Retina (tissue), 1 donor: ENCODE results near the gene MYL7.
"Not testable (repeated sequence)": the region's sequence is repeated elsewhere in the genome, so short reads cannot be mapped to it uniquely, and the experiment has no call there.

Experiments used
- DNase-seq: peaks from one replicate; pipeline ENCODE4 v3.0.0-alpha.2; 2016

MYL7 gene, protein sequence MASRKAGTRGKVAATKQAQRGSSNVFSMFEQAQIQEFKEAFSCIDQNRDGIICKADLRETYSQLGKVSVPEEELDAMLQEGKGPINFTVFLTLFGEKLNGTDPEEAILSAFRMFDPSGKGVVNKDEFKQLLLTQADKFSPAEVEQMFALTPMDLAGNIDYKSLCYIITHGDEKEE

DNA sequence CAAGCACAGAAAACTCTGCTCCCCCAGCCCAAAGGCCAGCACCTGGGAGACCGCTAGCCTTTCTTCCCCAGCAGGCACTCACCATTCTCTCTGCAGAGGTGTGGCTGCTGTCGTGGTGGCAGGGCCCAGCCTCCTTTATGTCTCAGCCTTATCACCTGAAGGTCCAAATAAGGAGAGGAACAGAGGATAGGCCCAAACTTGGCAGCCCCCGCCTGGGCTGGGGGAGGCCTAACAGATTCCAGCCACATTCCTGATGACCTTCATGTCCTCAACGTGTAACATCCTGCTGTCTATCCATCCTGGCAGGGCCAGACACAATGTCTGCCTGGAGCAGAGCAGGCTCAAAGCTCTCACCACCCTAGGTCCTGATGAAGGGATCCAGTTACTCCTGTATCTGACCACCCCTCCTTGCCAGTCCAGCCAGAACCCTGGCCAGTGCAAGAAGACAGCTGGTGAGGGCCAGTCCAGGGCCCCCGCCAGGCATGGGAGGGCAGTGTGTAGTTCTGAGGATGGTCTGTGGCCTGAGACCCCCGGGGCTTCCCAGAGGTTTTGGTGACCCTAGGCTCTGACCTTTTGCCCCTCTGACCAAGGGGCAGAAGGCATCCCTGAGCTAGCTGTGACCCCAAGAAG, at the start of gene MYL7:
Gene MYL7, minus strand, starts transcription at position 112 of the 630 bp plus-strand sequence. Its CDS starts 27 bp downstream, at position 85.
- DNase-seq: no peak

DNA sequence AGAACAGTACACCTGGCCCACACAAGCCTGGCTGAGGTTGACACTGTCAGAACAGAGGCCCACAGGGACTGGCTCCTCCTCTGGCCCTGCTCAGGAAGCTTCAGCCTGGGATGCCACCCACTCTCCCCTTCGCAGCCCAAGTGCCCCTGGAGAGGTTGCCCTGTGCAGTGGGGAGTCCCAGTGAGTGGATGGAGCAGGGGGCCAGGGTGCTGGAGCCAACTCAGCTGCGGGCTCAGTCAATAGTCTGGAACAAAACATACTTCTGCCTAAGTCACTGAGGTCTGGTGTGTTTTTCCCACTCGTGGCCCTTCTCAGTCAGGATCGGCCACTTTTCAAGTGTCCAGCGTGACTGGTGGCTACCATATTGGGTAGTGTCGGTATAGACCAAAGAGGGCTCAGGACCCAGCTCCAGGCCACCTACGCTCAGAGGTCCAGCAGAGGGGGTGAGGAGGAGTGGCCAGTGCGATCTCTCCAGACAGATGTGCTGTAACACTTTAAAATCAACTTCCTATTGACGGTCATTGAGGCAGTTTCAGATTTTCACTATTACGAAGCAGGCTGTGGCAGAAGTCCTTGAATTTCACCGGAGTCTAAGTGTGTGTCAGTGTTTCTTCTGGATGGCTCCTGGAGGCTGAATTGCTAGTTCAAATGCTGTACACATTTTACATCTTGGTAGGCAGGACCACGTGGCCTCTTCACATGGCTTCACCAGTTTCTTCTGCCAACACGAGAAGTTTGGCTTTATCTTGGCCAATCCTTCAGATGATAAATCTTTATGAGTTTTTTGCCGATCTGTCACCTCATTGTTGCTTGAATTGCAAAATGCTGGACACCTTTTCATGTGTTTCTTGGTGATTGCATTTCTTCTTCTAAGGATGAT, 49.1 kb upstream of the MYL7 start:
- no peak for DNase-seq

DNA sequence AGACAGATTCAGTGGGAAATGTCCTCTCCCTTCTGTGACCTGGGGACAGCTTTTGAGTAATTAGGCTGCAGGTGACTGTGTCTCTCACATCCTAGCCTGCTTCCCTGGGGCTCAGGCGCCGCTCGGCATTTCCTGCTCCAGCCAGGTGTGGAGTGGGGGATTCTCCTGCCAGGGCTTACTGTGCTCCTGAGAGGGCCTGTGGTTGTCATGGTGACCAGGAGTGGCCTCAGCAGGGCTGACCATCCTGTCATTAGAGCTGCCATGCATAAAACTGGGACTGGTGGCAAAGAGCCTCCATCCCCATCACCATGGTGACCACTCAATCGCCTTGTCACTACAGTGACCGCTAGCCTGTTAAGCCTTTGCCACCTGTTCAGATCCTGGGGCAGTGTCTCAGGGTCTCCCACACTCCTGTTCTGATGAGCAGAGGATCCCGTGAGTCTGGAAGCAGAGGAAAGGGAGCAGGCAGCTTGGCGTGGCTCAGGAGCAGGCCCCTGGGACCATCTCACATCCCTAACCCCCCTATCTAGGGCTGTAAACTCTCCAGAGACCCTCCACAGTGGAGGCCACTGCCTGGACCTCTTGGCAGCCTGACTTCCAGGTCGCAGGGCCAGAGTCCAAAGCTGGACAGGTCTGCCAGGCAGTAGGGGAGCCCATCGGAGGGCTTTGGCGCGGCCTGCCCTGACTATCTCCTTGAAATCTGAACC, 48.3 kb upstream of the MYL7 start, which contains the start of gene GCK:
Gene GCK, minus strand, starts transcription at position 154 of the 707 bp plus-strand sequence. CDS start 486 bp downstream, outside the sequence.
- peak; percentile 74 for DNase-seq

DNA sequence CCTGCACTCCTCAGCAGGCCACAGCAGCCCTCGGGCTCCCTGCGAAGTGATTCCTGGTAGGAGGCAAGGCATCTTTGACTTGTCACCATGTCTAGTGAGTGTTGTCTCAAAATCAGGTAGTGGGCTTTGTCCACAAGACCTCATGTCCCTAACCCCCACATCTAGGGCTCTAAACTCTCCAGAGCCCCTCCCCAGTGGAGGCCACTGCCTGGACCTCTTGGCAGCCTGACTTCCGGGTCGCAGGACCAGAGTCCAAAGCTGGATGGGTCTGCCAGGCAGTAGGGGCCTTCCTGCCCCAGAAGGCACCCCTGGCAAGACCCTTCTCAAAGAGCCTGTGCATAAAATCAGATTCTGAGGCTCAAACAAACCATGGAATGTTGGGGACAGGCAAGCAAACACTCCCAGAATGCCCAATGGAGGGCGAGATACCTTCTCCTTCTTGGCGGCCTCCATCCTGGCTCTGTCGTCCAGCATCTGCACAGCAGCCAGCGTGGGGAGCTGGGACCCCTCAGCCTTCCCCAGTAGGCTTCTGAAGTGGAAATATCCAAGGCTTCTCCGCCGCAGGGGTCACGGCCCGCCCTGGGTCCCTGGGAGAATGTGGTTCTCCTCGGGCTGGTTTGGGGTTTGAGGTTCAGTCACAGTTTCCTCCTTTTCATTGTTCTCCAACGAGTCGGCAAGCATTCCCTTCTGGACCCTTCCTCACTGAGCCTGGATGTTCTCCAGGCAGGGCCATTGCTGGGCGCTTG, 47.5 kb upstream of the MYL7 start:
- DNase-seq: no peak

DNA sequence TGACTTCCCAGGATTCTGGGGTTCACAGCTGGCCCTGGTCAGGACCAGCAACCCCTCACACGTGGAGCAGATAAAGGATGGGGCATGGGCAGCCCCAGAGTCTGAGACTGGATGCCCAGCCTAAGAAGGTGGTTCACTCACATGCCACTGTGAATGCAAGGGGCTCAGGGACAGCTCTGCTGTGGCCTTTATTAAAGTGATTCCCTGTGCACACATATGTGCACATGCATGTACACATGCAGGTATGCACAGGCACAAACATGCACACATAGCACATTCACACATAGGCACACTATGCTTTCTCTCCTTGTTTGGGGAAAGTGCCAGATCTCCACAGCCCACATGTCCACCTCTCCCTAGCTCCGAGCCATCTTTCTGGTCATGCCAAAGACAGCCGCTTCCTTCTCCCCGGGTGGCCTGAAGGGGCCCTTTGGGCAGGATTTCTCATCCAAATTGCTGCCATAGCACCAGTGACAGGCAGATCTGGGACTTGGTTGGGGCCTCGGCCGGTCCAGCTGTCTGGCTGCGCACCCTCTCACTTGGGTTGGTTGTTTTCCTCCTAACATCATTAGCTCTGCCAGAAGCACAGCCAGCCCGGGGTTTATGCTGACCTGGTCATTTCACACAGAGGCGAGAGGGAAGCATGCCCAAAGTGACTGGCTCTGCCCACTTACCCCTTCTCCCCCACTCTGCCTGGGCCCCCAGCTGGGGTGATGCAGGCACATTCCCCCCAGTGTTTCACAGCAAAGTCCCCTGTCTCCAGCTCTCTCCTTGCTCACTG, 46.7 kb upstream of the MYL7 start:
- peak; percentile 36 for DNase-seq

DNA sequence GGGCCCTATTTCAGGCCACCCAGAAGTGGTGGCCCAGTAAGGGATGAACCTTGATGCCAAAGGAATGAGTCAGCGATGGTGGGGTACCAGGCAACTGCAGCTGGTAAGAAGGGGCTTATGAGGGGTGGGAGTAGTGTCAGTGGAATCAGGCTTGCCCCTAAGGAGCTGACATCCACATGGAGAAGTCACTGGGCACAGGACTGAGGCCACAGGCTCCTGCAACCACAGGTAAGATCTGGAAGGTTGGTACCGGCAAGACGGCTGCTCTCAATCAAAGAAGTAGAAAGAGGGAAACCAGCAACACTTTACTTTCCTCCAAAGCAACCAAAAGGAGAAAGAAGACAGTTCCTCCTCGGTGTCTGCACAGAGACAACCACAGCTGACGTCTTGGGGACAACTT, 45.6 kb upstream of the MYL7 start:
- no peak for DNase-seq

DNA sequence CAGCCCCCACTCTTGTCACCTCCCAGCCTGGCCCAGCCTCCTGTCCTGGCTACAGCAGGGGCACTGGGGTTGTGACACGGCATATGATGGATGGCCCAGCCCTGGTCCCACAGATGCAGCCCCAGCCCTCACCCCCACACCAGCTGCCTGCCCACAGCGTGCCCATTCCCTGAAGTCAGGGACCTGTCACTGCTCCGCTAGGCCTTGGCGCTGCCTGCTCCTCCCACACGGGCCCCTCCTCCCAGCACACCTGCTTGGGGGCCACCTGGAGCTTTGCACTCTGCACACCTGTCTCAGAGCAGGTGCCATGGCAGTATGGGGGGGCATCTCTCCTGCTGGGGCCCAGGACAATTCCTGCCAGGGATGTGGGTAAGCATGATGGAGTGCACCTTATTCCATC, 44.6 kb upstream of the MYL7 start:
- DNase-seq: no peak

DNA sequence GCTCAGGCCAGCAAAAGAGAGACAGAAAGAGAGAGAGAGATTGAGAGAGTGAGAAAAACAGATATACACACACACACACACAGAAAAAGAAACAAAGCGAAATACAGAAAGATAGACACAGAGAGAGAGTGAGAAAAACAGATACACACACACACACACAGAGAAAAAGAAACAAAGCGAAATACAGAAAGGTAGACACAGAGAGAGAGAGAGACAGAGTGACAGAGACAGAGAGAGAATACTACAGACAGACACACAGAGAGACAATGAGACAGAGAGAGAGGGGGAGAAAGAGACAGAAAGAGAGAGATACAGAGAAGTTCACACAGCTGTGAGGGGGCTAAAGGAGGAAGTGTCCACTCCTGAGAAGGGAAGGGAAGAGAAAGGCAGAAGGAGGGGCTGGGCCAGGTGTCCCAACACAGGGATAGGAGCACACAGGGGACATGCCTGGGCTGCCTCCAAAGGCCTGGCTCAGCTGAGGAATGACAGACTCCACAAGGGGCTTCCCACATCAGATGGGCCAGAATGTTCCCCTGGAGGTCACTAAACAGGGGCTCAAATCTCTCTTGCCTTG, 43.8 kb upstream of the MYL7 start:
- no peak for DNase-seq

DNA sequence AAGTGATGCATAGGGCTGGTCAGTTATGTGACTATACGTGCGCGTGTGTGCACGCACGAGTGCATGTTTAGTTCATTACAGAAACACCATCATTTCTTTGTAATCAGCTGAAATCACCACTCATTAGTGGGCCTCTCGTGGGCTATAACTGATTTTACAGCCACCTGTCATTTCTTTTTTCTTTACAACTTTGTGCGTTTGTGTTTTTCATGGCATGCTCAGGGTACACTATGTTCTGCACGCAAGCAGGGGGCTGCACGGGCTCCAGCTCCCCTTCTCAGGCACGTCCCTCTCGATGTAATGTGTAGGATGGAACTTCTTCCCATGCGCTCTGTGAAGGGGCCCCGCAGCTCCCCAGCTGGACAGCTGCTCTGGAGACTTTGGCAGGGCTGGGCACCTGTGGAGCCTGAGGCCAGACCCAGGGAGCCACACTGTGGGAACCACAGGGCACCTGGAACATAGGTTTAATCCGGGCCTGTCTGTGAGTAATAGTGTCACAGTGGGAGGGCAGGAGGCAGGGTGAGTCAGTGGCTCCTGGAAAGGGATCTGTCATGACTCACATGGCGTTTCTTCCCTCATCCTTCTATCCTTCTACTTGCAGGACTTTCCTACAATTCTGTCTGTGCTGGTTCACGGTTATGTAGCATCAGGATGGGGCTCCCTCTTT, 43.2 kb upstream of the MYL7 start:
- DNase-seq: peak; percentile 58

DNA sequence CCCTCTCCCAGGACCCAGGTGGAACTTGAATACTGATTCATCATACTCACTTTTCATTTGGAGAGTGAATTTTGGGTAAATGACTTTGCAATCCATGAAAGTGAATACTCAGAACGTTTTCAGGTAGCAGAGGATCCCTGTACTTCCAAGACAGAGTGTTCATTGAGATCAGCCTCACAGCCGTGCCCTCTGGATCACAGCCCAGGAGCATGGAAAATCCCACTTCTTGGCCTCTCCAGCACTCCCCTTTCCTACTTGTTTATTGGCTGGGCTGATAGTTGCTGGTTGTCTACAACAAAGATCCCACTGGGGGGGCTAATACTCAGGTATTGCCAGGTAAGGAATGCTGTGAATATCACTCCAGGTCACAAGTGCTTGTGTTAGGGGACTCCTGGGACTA, 42.3 kb upstream of the MYL7 start:
- DNase-seq: no peak

DNA sequence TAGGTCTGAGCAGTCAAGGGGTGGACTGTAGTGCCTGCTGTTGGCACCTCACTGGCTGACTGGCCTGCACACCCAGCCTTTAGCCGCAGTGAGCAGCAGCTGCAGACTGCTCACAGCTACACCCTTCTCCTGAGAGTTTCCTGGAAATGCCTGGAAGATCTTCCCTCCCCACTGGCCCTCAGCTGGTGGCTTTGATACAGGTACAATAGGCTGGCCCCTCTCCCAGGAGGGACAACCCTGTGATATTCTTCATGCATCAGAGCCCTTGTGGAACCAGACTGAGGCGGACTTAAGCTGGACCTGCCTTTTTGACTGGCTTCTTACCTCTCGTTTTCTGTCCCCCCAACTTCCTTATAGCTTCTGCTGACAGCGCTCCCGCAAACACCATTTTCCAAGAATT, 41.7 kb upstream of the MYL7 start:
- DNase-seq: no peak

DNA sequence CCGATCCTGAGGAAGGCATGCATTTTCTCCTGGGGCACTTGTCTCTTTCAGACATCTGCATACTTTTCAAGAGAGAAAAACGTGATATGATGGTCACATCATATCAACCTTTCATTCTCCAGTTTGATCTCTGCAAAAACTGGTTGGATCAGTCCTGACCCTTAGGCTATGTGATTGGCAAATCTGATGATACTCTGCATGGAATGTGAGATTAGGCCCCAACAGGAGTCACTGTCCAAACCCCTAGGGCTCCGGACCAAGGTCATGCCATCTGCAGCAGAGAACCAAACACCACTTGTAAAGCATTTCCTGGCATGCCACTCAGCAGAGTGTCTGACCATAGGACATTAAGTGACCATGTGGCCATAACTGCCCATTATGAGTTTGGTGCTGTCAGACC, 39.5 kb upstream of the MYL7 start:
- no peak for DNase-seq

DNA sequence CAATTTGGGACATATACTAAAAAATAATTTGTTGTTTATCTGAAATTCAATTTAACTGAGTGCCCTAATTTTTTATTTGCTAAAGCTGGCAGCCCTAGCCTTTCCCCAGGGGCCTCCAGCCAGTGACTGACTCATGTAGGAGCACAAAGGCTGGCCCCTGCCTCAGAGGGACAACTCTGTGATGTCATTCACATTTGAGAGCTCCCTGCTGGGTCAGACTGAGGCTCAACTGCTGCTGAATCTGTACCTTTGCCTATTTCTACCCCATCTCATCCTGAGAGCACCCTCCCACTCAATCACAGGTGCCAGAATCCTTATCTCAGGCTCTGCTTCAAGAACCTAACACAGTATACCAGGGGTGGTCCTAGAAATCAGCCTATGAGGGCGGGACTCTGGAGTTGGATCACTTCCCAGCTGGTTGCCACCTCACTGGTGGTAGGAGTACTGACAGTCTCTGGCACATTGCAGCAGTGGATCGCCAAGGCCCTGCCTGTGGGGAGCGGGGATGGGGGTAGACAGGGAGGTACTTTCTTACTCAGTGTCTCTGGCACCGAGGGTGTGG, 36.5 kb upstream of the MYL7 start:
- DNase-seq: peak; percentile 22

DNA sequence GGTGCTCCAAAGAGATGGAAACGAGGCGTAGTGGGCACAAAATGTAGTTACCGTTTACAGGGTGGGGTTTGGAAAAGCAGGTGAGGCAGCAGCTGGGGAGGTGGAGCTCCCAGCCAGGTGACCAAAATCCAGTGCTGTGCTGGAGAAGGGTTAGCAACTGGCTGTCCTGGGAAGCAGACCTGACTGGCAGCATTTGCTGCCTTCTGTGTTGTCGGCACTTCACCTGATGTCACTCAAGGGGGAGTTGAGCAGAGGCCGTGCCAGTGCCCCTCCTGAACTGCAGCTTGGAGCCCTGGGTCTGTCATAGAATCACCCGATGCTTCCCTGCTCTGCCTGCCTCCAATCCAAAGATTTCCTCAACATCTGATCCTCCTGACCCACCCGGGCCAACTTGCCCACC, 35.4 kb upstream of the MYL7 start:
- DNase-seq: no peak

DNA sequence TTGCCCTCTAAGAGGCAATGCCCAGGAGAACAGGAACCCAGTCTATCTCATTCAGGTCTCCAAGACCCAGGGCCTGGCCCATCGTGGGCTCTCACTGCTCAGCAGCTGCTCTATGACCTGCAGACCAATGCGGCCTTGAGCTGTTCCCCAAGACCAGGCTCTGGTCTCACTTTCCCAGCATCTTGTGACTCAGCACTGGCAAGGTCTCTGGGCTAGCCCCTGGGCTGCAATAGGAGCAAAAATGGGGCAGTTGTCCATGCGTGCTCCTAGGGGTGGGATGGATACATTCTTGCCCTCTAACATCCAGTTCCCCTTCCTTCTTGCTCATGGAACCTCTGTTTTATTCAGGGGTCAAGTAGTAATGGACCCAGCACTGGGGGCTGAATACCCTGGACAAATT, 34.6 kb upstream of the MYL7 start:
- DNase-seq: no peak

DNA sequence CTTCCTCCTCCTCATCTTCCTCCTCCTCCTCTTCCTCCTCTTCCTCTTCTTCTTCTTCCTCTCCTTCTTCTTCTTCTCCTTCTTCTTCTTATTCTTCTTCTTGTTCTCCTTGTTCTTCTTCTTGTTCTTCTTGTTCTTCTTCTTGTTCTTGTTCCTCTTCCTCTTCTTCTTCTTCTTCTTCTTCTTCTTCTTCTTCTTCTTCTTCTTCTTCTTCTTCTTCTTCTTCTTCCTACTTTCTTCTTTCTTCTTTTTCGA, 33.5 kb upstream of the MYL7 start:
- DNase-seq: not testable (repeated sequence)

DNA sequence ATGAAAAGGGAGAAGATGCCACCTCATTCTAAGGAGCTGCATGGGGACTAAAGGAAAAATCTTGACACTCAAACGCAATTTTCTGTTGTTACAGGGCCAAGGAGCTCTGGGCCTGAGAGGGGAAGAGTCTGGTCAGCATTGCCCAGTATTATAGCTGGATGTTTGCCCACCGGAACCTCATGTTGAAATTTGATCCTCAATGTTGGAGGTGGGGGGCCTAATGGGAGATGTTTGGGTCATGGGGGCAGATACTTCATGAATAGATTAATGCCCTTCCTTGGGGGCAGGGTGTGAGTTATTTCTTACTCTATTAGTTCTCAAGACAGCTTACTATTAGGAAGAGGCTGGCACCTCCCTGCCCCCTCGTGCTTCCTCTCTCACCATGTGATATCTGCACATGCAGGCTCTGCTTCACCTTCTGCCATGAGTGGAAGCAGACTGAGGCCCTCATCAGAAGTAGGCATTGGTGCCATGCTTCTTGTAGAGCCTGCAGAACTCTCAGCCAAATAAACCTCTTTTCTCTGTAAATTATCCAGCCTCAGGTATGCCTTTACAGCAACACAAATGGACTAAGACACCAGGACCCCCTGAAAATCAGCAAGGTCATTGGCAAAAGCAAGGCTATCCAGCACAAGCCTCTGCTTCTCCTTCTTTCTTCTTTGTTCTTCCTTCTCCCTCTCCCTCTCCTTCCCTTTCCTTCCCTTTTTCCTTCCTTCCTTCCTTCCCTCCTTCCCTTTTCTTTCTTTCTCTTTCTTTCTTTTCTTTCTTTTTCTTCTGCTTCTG, 33.0 kb upstream of the MYL7 start:
- no peak for DNase-seq

DNA sequence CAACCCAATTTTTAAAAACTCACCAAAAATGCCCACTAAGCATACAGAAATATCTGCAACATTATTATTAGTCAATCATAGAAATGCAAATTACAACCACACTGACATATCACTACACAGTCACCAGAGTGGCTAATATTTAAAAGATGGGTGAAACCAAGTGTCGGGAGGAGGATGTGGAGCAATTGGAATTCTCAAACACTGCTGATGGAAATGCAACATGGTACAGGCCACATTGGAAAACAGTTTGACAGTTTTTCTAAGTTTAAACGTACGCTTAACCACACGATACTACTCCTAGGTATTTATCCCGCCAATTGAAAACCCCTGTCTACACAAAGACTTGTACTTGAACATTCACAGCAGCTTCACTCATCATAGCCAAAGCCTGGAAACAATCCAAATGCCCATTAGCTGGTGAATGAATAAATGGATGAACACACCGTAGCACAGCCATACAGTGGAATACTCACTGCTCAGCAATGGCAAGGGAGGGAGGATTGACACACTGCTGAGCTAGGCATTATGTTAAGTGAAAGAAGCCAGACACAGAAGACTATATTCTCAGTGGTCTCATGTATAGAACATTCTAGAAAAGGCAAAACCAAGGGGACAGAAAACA, 31.8 kb upstream of the MYL7 start:
- no peak for DNase-seq

DNA sequence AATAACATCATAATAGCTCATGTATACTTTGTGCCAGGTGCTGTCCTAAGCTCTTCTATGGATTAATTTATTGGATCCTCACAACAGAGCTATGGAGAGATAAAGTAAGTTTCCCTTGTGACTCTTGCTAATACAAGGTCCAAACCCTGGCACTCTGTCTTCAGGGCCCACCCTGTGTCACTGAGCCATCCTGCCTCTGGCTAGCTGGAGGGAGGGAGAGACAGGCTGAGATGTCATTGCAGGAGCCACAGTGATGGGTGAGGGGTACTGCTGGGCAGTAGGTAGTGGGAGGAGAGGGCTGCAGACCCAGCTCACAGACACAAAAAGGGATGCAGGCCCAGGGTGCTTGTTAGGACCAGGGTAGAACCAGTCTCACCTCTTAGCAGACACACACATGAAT, 31.2 kb upstream of the MYL7 start:
- no peak for DNase-seq
